DND-41 (cell line): ENCODE measurements around the gene IFNA13.
"Not testable (repeated sequence)": the region's sequence is repeated elsewhere in the genome, so short reads cannot be mapped to it uniquely, and the experiment has no call there.

ENCODE experiments used
- ATAC-seq: fragments of 200-7000 bp; cut with Tn5 transposase; 3 replicates; pipeline ENCODE4 v1.9.1; 2021; ENCODE audit warnings: low read depth; ENCODE audit not compliant: insufficient read depth
- DNase-seq: peaks from one replicate; pipeline ENCODE4 v3.0.0-alpha.2; 2020
- H2AFZ ChIP-seq: 2 replicates; pipeline ENCODE4 v1.6.0; 2012; ENCODE audit warnings: low read depth, low read length
- H3K27ac ChIP-seq: 2 replicates; pipeline ENCODE4 v1.5.1; 2012; ENCODE audit warnings: low read length, inconsistent platforms
- H3K27me3 ChIP-seq: fragments of 200-600 bp; sonication (generic); 2 replicates; pipeline ENCODE4 v1.6.0; 2012; ENCODE audit warnings: low read length, mild to moderate bottlenecking, inconsistent platforms; ENCODE audit not compliant: insufficient read depth, poor library complexity
- H3K36me3 ChIP-seq: 2 replicates; pipeline ENCODE4 v1.5.1; 2012; ENCODE audit warnings: low read length, inconsistent platforms; ENCODE audit not compliant: insufficient read depth
- H3K4me1 ChIP-seq: 2 replicates; pipeline ENCODE4 v1.5.1; 2012; ENCODE audit warnings: mild to moderate bottlenecking, low read length; ENCODE audit not compliant: insufficient read depth
- H3K4me2 ChIP-seq: 2 replicates; pipeline ENCODE4 v1.6.0; 2012; ENCODE audit warnings: mild to moderate bottlenecking, moderate library complexity, low read length, inconsistent platforms; ENCODE audit not compliant: insufficient read depth
- H3K4me3 ChIP-seq, 2 experiments: fragments of 200-600 bp in 1 of 2; shearing (Covaris generic) in 1 of 2; 2 replicates each; pipeline ENCODE4 v1.5.1; 2012 to 2016; ENCODE audit warnings: inconsistent platforms in 2 of 2, low read length in 2 of 2, mild to moderate bottlenecking in 2 of 2, low read depth in 1 of 2, moderate library complexity in 1 of 2
- H3K79me2 ChIP-seq: 2 replicates; pipeline ENCODE4 v1.6.0; 2012; ENCODE audit warnings: low read length, inconsistent platforms; ENCODE audit not compliant: insufficient read depth
- H3K9ac ChIP-seq: 2 replicates; pipeline ENCODE4 v1.6.0; 2012; ENCODE audit warnings: low read depth, mild to moderate bottlenecking, inconsistent platforms, low read length, moderate library complexity
- H3K9me3 ChIP-seq: 2 replicates; pipeline ENCODE4 v1.5.1; 2012; ENCODE audit warnings: low read length, moderate library complexity, mild to moderate bottlenecking, inconsistent platforms; ENCODE audit not compliant: insufficient read depth, severe bottlenecking
- H4K20me1 ChIP-seq: 2 replicates; pipeline ENCODE4 v1.6.0; 2012; ENCODE audit warnings: low read length; ENCODE audit not compliant: insufficient read depth
- CTCF ChIP-seq: IDR thresholded peaks from 2 replicates; pipeline ENCODE4 v1.5.1; 2012; ENCODE audit warnings: borderline replicate concordance, low read length, moderate library complexity, mild to moderate bottlenecking; ENCODE audit not compliant: poor library complexity, severe bottlenecking; ENCODE audit errors: extremely low read depth
- EZH2 ChIP-seq: IDR thresholded peaks from 3 replicates; pipeline ENCODE4 v1.6.1; 2012; ENCODE audit warnings: borderline replicate concordance, low read depth, mild to moderate bottlenecking, moderate library complexity, low read length, inconsistent platforms; ENCODE audit not compliant: severe bottlenecking

IFNA13 gene

GRCh38 chr9:21383627-21384026 is 15.8 kb upstream of the IFNA13 start:
- H3K4me1 ChIP-seq = no peaks in the 10 kb centered on the region; the same call in 1 of the 2 replicates
- no peak overlapping the region for H3K27ac ChIP-seq
- H3K9me3 ChIP-seq = no peaks in the 10 kb centered on the region
- H3K27me3 ChIP-seq = peaks cover 14% of the 10 kb centered on the region
- H2AFZ ChIP-seq = no peak overlapping the region
- no peak overlapping the region for H3K4me2 ChIP-seq
- H4K20me1 ChIP-seq = no peaks in the 10 kb centered on the region
- DNase-seq (peak; percentile 5), ATAC-seq (peak; percentile 68)
- no peaks in the 10 kb centered on the region for H3K36me3 ChIP-seq
- H3K79me2 ChIP-seq = no peaks in the 10 kb centered on the region
- H3K9ac ChIP-seq = no peak overlapping the region
- TF ChIP-seq EZH2 (no peak), CTCF (no peak)
- no peak overlapping the region for H3K4me3 ChIP-seq

- H3K4me2 ChIP-seq = no peak overlapping the region
- DNase-seq = peak; percentile 17
- H3K4me3 ChIP-seq = no peak overlapping the region
These were observed 13.8 kb upstream of the IFNA13 start for GRCh38 chr9:21381448-21382339.

GRCh38 chr9:21371467-21371866 is 3.6 kb upstream of the IFNA13 start:
- not testable (repeated sequence) for H3K27me3 ChIP-seq, H3K27ac ChIP-seq, ATAC-seq, H3K9me3 ChIP-seq, H3K4me3 ChIP-seq, H3K4me1 ChIP-seq, H3K9ac ChIP-seq, H3K36me3 ChIP-seq, H2AFZ ChIP-seq, H3K4me2 ChIP-seq, H3K79me2 ChIP-seq, DNase-seq, H4K20me1 ChIP-seq

More at GRCh38 chr9:21381448-21382339, 13.8 kb upstream of the IFNA13 start:
- no peak overlapping the region for H3K27ac ChIP-seq
- TF ChIP-seq CTCF (no peak), EZH2 (no peak)
- peak; percentile 66 for ATAC-seq
- H3K9me3 ChIP-seq = no peaks in the 10 kb centered on the region
- H2AFZ ChIP-seq = no peak overlapping the region
- H3K9ac ChIP-seq = no peak overlapping the region
- H4K20me1 ChIP-seq = no peaks in the 10 kb centered on the region
- no peaks in the 10 kb centered on the region for H3K36me3 ChIP-seq
- H3K27me3 ChIP-seq = peaks cover 15% of the 10 kb centered on the region
- H3K4me1 ChIP-seq = no peaks in the 10 kb centered on the region; the same call in 1 of the 2 replicates
- H3K79me2 ChIP-seq = no peaks in the 10 kb centered on the region

DNA sequence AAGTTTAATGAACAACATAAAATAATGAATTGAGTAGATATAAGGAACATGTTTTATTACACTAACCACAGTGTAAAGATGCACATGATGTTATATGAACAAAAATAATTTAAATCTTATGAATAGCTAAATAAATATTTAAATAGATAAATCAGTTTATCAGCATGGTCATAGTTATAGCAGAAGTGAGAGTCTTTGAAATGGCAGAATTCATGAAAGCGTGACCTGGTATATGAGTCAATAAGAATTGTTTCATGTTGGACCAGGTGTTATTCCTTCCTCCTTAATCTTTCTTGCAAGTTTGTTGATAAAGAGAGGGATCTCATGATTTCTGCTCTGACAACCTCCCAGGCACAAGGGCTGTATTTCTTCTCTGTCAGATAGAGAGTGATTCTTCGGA is 688 bp downstream of the IFNA13 start:
- ATAC-seq = not testable (repeated sequence)

More for the DNA sequence above, 688 bp downstream of the IFNA13 start:
- DNase-seq, H4K20me1 ChIP-seq, H3K36me3 ChIP-seq, H2AFZ ChIP-seq, H3K4me2 ChIP-seq, H3K27me3 ChIP-seq, H3K9me3 ChIP-seq, H3K27ac ChIP-seq, H3K4me3 ChIP-seq, H3K4me1 ChIP-seq, H3K79me2 ChIP-seq, H3K9ac ChIP-seq: not testable (repeated sequence)
